ENCODE results near the gene PPP1CA. TPM values are rescaled to one million over a fixed set of nuclear protein-coding genes. Genes with fewer than 3 reads are reported as not detected.
"Not testable (repeated sequence)": the region's sequence is repeated elsewhere in the genome, so short reads cannot be mapped to it uniquely, and the experiment has no call there.

Gene PPP1CA
- total and polyA plus RNA-seq, 11 donors = 90.3 to 207 (median 105) TPM

DNA sequence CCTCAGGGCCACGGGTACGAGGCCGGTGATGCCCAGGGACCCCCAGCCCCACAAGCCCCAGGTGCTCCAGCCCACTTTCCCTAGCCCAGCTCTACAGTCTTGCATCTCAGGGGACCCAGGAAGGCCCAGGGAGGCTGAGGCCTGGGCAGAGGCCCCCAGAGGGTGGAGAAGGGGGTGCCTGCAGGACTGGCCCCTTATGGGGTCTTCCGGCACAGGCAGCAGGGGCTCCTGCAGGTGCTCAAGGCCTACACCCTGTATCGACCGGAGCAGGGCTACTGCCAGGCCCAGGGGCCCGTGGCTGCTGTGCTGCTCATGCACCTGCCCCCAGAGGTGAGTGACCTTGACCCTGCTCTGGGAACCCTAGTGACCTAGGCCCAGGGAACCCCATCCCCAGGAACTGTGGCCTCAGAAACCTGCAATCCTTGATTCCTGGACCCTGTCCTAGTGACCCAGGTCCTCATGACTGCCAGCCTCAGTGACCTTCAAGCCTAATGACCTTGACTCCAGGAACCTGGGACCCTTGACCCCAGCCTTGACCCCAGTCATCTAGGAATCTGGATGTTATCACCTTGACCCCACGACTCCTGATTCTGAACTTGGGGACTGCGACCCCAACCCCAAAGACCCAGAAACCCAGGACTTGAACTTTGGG is 4.2 kb upstream of the PPP1CA start:
- Histone ChIP-seq H3K27me3 (peaks cover 0 to 21% (median 3%) of the 10 kb centered on the region in 9 donors), H3K9me3 (no peaks in the 10 kb centered on the region), H3K4me1 (peaks cover 0 to 48% (median 10%) of the 10 kb centered on the region in 12 donors), H3K4me3 (peak overlapping the region in 1 of 12 donors; percentile 59), H3K27ac (peak overlapping the region in 1 of 12 donors; percentile 91), H3K36me3 (no peaks in the 10 kb centered on the region)
- WGBS, 4 donors = 84 to 92% (median 89%) methylated on average over 3 to 9 of the region's 9 CpGs
- intact Hi-C loops (cut with DNase I) = loop anchor here in 3 of 10 donors (10.0 kb wide), 1 partner anchor 59 kb away; the partner anchor contains the start of gene TMEM134 (in 3 of the 3)
- DNase-seq (no peak), ATAC-seq (no peak)
- no peak for TF ChIP-seq POLR2A (IDR thresholded peaks at IDR 0.05)
- no peak for TF ChIP-seq CTCF (IDR thresholded peaks at IDR 0.05)

- ATAC-seq (no peak), DNase-seq (no peak)
- Histone ChIP-seq H3K4me1 (peaks cover 0 to 52% (median 16%) of the 10 kb centered on the region in 12 donors), H3K9me3 (no peaks in the 10 kb centered on the region), H3K36me3 (peaks cover 0 to 5% (median 0%) of the 10 kb centered on the region in 9 donors), H3K27ac (peak overlapping the region in 1 of 12 donors; percentile 91), H3K4me3 (peak overlapping the region in 2 of 12 donors; percentile 41 to 59), H3K27me3 (peaks cover 0 to 15% (median under 1%) of the 10 kb centered on the region in 9 donors)
- intact Hi-C loops (cut with DNase I) = loop anchor here in 3 of 10 donors (10.0 kb wide), 1 partner anchor 60 kb away; the partner anchor contains the start of gene TMEM134 (in 3 of the 3)
- TF ChIP-seq CTCF (IDR thresholded peaks at IDR 0.05) = no peak
- no peak for TF ChIP-seq POLR2A (IDR thresholded peaks at IDR 0.05)
- 85 to 94% (median 92%) methylated on average over 6 of the region's 6 CpGs for WGBS, 4 donors
Measured at GRCh38 chr11:67405196-67405567, 3.5 kb upstream of the PPP1CA start.

- intact Hi-C loops (cut with DNase I) = loop anchor here in 8 of 10 donors (5.0 to 10.0 kb wide), 3 partner anchors 60 to 103 kb away; partner anchors contain the start of genes TMEM134 (in 7 of the 8), CDK2AP2 (in 1 of the 8) and PITPNM1 (in 1 of the 8)
Measured at GRCh38 chr11:67404515-67405195, 3.0 kb upstream of the PPP1CA start.

GRCh38 chr11:67403085-67403484 is 1.4 kb upstream of the PPP1CA start:
- peak overlapping the region in 1 of 12 donors; percentile 59 for H3K4me3 ChIP-seq
- not testable (repeated sequence) for ATAC-seq, H3K9me3 ChIP-seq, DNase-seq, H3K27me3 ChIP-seq
- H3K4me1 ChIP-seq = peaks cover 0 to 49% (median 27%) of the 10 kb centered on the region in 12 donors
- intact Hi-C loops (cut with DNase I) = loop anchor here in 9 of 10 donors (2.0 to 10.0 kb wide), 4 partner anchors 18 to 104 kb away; partner anchors contain the start of genes TMEM134 (in 7 of the 9), CDK2AP2 (in 1 of the 9) and PITPNM1 (in 1 of the 9)
- peak overlapping the region in 5 of 12 donors; percentile 3 to 98 (median 51) for H3K27ac ChIP-seq
- peaks cover 0 to 26% (median 16%) of the 10 kb centered on the region in 9 donors for H3K36me3 ChIP-seq
- 93 to 97% (median 96%) methylated on average over 9 of the region's 9 CpGs for WGBS, 4 donors

More at GRCh38 chr11:67404515-67405195, 3.0 kb upstream of the PPP1CA start:
- 73 to 83% (median 78%) methylated on average over 13 of the region's 13 CpGs for WGBS, 4 donors
- peak overlapping the region in 4 of 12 donors; percentile 6 to 59 (median 39) for H3K4me3 ChIP-seq
- H3K27ac ChIP-seq = peak overlapping the region in 2 of 12 donors; percentile 59 to 91
- H3K36me3 ChIP-seq = peaks cover 0 to 10% (median under 1%) of the 10 kb centered on the region in 9 donors
- peaks cover 0 to 9% (median 0%) of the 10 kb centered on the region in 9 donors for H3K27me3 ChIP-seq
- ATAC-seq = no peak
- peaks cover 0 to 52% (median 22%) of the 10 kb centered on the region in 12 donors for H3K4me1 ChIP-seq
- TF ChIP-seq POLR2A (IDR thresholded peaks at IDR 0.05) (no peak), CTCF (IDR thresholded peaks at IDR 0.05) (no peak)
- DNase-seq = peak in 1 of 5 donors; percentile 67
- no peaks in the 10 kb centered on the region for H3K9me3 ChIP-seq

DNA sequence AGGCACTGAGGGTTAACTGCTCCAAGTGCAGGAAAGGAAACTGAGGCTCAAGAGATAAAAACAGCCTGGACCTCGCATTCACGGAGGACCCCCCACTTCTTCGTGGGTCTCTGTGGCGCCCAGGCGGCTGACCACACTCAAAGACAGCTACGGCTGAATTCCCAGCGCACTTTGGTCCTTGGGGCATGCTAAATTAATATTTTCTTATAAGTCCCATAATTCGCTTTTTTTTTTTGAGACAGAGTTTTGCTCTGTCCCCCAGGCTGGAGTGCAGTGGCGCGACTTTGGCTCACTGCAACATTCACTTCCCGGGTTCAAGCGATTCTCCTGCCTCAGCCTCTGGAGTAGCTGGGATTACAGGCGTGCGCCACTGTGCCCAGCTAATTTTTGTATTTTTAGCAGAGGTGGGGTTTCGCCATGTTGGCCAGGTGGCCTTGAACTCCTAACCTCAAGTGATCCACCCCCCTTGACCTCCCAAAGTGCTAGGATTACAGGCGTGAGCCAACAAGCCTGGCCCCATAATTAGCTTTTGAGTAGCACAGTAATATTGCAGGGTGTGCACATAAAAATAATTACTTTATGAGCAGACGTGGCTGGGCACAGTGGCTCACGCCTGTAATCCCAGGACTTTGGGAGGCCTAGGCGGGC is 658 bp upstream of the PPP1CA start:
- H3K9me3 ChIP-seq, H3K27me3 ChIP-seq, ATAC-seq: not testable (repeated sequence)
- H3K27ac ChIP-seq = peak overlapping the region; percentile 91 to 99 (median 97)
- WGBS, 4 donors = 58 to 64% (median 60%) methylated on average over 19 of the region's 19 CpGs
- H3K36me3 ChIP-seq = peaks cover 0 to 33% (median 23%) of the 10 kb centered on the region in 9 donors
- intact Hi-C loops (cut with DNase I) = loop anchor here in 9 of 10 donors (1.0 to 10.0 kb wide), 5 partner anchors 18 to 105 kb away; partner anchors contain the start of genes TMEM134 (in 7 of the 9), CDK2AP2 (in 1 of the 9) and PITPNM1 (in 1 of the 9)
- H3K4me1 ChIP-seq = peaks cover 0 to 55% (median 30%) of the 10 kb centered on the region in 12 donors
- peak overlapping the region in 10 of 12 donors; percentile 25 to 100 (median 86) for H3K4me3 ChIP-seq
- DNase-seq = peak in 1 of 5 donors; percentile 58
